ENCODE measurements around the gene MED12L. TPM values are rescaled to one million over a fixed set of nuclear protein-coding genes. Genes with fewer than 3 reads are reported as not detected.
"Not testable (repeated sequence)": the region's sequence is repeated elsewhere in the genome, so short reads cannot be mapped to it uniquely, and the experiment has no call there.

Gene MED12L, protein sequence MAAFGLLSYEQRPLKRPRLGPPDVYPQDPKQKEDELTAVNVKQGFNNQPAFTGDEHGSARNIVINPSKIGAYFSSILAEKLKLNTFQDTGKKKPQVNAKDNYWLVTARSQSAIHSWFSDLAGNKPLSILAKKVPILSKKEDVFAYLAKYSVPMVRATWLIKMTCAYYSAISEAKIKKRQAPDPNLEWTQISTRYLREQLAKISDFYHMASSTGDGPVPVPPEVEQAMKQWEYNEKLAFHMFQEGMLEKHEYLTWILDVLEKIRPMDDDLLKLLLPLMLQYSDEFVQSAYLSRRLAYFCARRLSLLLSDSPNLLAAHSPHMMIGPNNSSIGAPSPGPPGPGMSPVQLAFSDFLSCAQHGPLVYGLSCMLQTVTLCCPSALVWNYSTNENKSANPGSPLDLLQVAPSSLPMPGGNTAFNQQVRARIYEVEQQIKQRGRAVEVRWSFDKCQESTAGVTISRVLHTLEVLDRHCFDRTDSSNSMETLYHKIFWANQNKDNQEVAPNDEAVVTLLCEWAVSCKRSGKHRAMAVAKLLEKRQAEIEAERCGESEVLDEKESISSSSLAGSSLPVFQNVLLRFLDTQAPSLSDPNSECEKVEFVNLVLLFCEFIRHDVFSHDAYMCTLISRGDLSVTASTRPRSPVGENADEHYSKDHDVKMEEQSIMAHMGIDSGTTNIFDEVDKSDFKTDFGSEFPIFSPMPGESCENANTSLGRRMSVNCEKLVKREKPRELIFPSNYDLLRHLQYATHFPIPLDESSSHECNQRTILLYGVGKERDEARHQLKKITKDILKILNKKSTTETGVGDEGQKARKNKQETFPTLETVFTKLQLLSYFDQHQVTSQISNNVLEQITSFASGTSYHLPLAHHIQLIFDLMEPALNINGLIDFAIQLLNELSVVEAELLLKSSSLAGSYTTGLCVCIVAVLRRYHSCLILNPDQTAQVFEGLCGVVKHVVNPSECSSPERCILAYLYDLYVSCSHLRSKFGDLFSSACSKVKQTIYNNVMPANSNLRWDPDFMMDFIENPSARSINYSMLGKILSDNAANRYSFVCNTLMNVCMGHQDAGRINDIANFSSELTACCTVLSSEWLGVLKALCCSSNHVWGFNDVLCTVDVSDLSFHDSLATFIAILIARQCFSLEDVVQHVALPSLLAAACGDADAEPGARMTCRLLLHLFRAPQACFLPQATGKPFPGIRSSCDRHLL (N-terminal part only)
- total RNA-seq, result 0.49 TPM
- long read RNA-seq, result 0 reads

GRCh38 chr3:151085227-151085888, at the start of gene MED12L:
MED12L (plus strand) TSS chr3:151085664; CDS start chr3:151086927, 1,263 bp downstream.
- DNase-seq (ENCODE audit: missing footprints) (peak; percentile 85), ATAC-seq (peak; percentile 91)
- intact Hi-C loops (cut with DNase I), result no loop called here

GRCh38 chr3:151037746-151038477, 47.6 kb upstream of the MED12L start:
- DNase-seq (ENCODE audit: missing footprints) (no peak), ATAC-seq (no peak)
- intact Hi-C loops (cut with DNase I), result no loop called here

DNA sequence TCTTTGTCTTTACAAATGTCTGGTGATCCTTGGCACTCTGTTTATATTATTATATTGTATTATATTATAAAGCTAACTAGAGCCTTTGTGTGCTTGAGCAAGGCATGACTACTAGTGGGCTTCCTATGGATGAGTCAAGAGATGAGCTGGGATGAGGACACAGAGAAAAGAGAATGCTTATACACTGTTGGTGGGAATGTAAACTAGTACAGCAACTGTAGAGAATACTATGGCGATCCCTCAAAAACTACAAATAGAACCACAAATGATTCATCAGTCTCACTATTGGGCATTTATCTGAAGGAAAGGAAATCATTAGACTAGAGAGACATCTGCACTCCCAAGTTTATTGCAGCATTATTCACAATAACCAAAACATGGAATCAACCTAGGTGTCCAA, 40.8 kb upstream of the MED12L start:
- DNase-seq (ENCODE audit: missing footprints) (no peak), ATAC-seq (no peak)
- intact Hi-C loops (cut with DNase I), result no loop called here

GRCh38 chr3:151047636-151048035, 37.8 kb upstream of the MED12L start:
- DNase-seq (ENCODE audit: missing footprints) (no peak), ATAC-seq (no peak)
- intact Hi-C loops (cut with DNase I), result no loop called here

GRCh38 chr3:151051533-151051932, 33.9 kb upstream of the MED12L start:
- ATAC-seq (no peak), DNase-seq (ENCODE audit: missing footprints) (no peak)
- intact Hi-C loops (cut with DNase I), result no loop called here

- intact Hi-C loops (cut with DNase I), result no loop called here
- no peak for DNase-seq (ENCODE audit: missing footprints)
- no peak for ATAC-seq
Observed at GRCh38 chr3:151052346-151052745, 33.1 kb upstream of the MED12L start.

- intact Hi-C loops (cut with DNase I), result no loop called here
- ATAC-seq (no peak), DNase-seq (ENCODE audit: missing footprints) (no peak)
Observed at GRCh38 chr3:151052756-151053155, 32.7 kb upstream of the MED12L start.

GRCh38 chr3:151058740-151059139, 26.7 kb upstream of the MED12L start:
- ATAC-seq (no peak), DNase-seq (ENCODE audit: missing footprints) (no peak)
- intact Hi-C loops (cut with DNase I), result no loop called here

DNA sequence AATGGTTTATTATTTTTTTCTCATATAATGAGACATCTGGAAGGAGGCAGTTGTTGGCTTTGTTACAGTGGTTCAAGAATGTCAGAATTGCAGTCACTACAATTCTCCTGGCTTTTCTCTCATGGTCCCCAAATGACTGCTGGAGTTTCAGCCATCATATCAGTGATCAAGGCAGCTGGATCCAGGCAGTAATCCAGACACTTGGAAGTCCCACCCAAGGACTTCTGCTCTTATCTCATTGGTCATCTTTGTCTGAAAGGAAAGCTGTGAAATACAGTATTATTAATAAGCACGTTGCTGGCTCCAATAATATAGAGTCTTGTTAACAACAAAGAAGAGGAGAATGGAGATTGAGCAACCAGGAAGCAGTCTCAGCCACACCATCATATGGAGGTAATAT, 22.9 kb upstream of the MED12L start:
- ATAC-seq, result no peak
- intact Hi-C loops (cut with DNase I), result no loop called here
- no peak for DNase-seq (ENCODE audit: missing footprints)

DNA sequence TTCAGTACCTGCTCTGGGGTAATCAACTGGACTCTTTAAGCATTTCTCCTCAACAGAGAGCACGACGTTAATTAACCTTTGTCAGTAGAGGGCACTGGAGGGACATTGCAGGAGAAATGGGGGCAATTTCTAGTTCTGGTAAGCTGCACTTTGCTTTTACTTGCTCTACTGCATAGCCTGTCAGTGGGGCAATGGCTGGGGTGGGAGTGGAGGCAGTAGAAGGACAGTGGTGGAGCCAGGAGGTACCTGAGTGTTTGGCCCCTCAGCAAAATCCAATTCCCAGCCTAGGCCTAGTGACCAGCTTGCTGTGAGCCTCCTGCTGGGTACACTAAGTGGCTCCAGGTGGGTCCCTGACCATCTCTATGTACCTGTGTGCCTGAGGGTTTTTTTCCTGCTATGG, 18.3 kb upstream of the MED12L start:
- intact Hi-C loops (cut with DNase I), result no loop called here
- no peak for DNase-seq (ENCODE audit: missing footprints)
- no peak for ATAC-seq

DNA sequence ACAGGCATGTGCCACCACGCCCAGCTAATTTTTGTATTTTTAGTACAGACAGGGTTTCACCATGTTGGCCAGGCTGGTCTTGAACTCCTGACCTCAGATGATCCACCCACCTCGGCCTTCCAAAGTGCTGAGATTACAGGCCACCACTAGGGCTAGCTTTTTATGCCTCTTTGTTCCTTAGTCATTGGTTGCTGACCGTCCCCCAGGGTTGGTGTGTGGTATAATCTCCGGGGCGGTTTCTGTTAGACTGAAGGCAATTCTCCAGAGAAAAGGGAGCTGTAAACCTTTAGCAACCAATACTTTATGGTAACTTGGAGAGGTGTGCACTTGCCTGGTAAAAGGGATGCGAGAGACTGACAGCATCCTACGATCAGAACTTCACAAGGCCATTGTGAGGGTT, 12.6 kb upstream of the MED12L start:
- intact Hi-C loops (cut with DNase I); DNase-seq (ENCODE audit: missing footprints); ATAC-seq: not testable (repeated sequence)

- ATAC-seq (no peak), DNase-seq (ENCODE audit: missing footprints) (no peak)
- intact Hi-C loops (cut with DNase I), result no loop called here
Observed at GRCh38 chr3:151074256-151074655, 11.2 kb upstream of the MED12L start.

GRCh38 chr3:151075869-151076562, 9.4 kb upstream of the MED12L start:
- ATAC-seq (no peak), DNase-seq (ENCODE audit: missing footprints) (no peak)
- intact Hi-C loops (cut with DNase I), result no loop called here

GRCh38 chr3:151076626-151077025, 8.8 kb upstream of the MED12L start:
- intact Hi-C loops (cut with DNase I), result no loop called here
- DNase-seq (ENCODE audit: missing footprints) (no peak), ATAC-seq (no peak)

DNA sequence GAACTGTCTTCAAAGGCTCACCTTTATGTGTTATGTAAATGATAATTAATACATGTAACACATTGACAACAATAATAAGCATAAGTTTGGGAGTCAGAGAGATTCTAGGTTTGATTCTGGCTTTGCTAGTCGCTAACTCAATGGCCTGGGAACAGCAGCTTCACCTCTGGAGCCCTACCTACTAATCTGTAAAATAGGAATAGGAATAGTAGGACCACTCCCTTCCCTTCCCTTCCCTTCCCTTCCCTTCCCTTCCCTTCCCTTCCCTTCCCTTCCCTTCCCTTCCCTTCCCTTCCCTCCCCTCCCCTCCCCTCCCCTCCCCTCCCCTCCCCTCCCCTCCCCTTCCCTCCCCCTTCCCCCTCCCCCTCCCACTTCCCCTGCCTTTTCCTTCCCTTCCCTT, 4.4 kb upstream of the MED12L start:
- DNase-seq (ENCODE audit: missing footprints); intact Hi-C loops (cut with DNase I); ATAC-seq: not testable (repeated sequence)

GRCh38 chr3:151082880-151083838, 2.3 kb upstream of the MED12L start:
- intact Hi-C loops (cut with DNase I), result no loop called here
- no peak for ATAC-seq

GRCh38 chr3:151084893-151085226, 604 bp upstream of the MED12L start:
- DNase-seq (ENCODE audit: missing footprints) (no peak), ATAC-seq (no peak)
- intact Hi-C loops (cut with DNase I), result no loop called here

More at GRCh38 chr3:151082880-151083838, 2.3 kb upstream of the MED12L start:
- DNase-seq (ENCODE audit: missing footprints), result no peak
